Measurements from ENCODE around the gene MUC6. TPM values are rescaled to one million over a fixed set of nuclear protein-coding genes. Genes with fewer than 3 reads are reported as not detected.

The MUC6 gene
- total RNA-seq, 1 experiment from 2014 or later: not detected

DNA sequence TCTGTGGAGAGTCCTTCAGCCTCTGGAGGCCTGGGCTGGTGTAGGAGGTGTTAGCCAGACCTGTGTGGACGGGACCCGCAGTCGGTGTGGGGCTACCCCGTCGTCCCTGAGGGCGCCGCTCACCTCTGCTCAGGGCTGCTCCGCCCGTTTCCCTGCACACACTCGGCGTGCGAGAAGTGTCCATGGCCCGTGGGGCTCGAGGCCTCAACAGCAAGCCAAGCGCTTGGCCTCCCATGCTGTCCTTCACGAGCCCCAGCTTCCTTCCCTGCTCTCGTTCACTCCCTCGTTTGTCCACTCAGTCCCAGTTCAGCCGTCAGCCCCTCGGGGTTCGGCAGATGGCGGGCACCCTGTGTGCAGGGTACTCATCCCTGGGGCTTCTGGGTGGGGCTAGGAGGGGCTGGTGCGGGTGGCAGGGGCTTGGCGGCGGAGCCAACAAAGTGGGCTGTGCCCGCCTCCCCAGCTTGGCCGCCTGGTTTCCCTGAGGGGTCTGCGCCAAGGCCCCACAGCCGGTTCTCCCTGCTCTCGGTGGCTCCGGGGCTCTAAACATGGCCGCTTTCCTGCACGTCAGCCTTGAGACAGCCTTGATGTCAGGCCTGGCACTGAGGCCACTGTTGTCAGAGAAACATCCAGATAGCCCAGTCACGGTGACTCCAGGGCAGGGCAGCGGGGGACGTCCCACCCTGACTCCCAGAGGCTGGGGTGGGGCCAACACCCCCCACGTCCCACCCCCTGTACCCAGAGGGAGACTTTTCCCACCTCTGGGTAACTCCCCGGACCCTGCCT is 3.3 kb downstream of the MUC6 start:
- H2AFZ ChIP-seq (ENCODE audit: low read length): no peak overlapping the region
- H3T11ph ChIP-seq (ENCODE audit: low read length): no peak overlapping the region
- Mint-ChIP-seq H3K4me1 (no peaks in the 10 kb centered on the region), H3K36me3 (ENCODE audit: insufficient read depth in 1 of 3, low read depth in 3 of 3) (no peaks in the 10 kb centered on the region), H3K27me3 (ENCODE audit: low read depth) (no peaks in the 10 kb centered on the region), H3K27ac (no peak overlapping the region), H3K4me3 (no peak overlapping the region; a peak in 1 of 5 replicates), H3K9me3 (peaks cover 0 to 6% of the 10 kb centered on the region in 2 experiments; a peak in 2 of 5 replicates)
- H3K79me1 ChIP-seq (ENCODE audit: insufficient read depth, low read depth, low read length, poor library complexity, severe bottlenecking): no peaks in the 10 kb centered on the region
- H4K8ac ChIP-seq (replicated peaks; ENCODE audit: insufficient read length, low read depth, low read length): no peak overlapping the region
- TF ChIP-seq CTCF (conservative IDR thresholded peaks at IDR 0.05): no peak
- H3K56ac ChIP-seq (ENCODE audit: insufficient read length, low read depth, low read length): no peak overlapping the region
- H2BK15ac ChIP-seq (ENCODE audit: low read depth, low read length): no peak overlapping the region
- H4K5ac ChIP-seq (ENCODE audit: insufficient read length, low read depth, low read length): no peak overlapping the region
- no peak overlapping the region for H3K27ac ChIP-seq (ENCODE audit: insufficient read length, low read depth, low read length)
- no peaks in the 10 kb centered on the region for H3K27me3 ChIP-seq (ENCODE audit: insufficient read depth, low read length)
- WGBS (ENCODE audit: extremely low coverage, insufficient read length, low lambda C conversion rate): no CpG with 5 or more reads among the region's 38 CpGs
- no peak overlapping the region for H4K91ac ChIP-seq (ENCODE audit: insufficient read length, low read depth, low read length)
- H3K18ac ChIP-seq (ENCODE audit: insufficient read length, low read depth, low read length): no peak overlapping the region
- no peaks in the 10 kb centered on the region for H3K9me3 ChIP-seq (ENCODE audit: control insufficient read depth, low read depth, low read length)
- H2BK12ac ChIP-seq (ENCODE audit: insufficient read length, low read depth, low read length): no peak overlapping the region
- H3K79me2 ChIP-seq (ENCODE audit: insufficient read depth, low read length): no peaks in the 10 kb centered on the region
- no peak overlapping the region for H3K9ac ChIP-seq (ENCODE audit: extremely low read depth, insufficient read length, low read length)
- H2AK5ac ChIP-seq (ENCODE audit: insufficient read length, low read length): no peak overlapping the region
- no peak overlapping the region for H3K23ac ChIP-seq (ENCODE audit: insufficient read length, low read depth, low read length)
- H3K14ac ChIP-seq (ENCODE audit: insufficient read depth, low read length): no peak overlapping the region
- no peak overlapping the region for H3K4me2 ChIP-seq (ENCODE audit: insufficient read depth, insufficient read length, low read length)
- no peak overlapping the region for H2BK20ac ChIP-seq (ENCODE audit: low read depth, low read length, poor library complexity, severe bottlenecking)
- H2BK5ac ChIP-seq (ENCODE audit: insufficient read length, low read length): no peak overlapping the region
- H2BK120ac ChIP-seq (ENCODE audit: low read depth, low read length, poor library complexity, severe bottlenecking): no peak overlapping the region
- H4K20me1 ChIP-seq (ENCODE audit: control insufficient read depth, insufficient read depth, insufficient read length): no peaks in the 10 kb centered on the region
- H3K4ac ChIP-seq (ENCODE audit: low read depth, low read length): no peak overlapping the region
- DNase-seq: no peak
- H3K4me1 ChIP-seq (ENCODE audit: insufficient read depth, low read length): no peaks in the 10 kb centered on the region
- H3K23me2 ChIP-seq (ENCODE audit: insufficient read length, low read depth, low read length, poor library complexity, severe bottlenecking): no peaks in the 10 kb centered on the region

All from H9 (cell line).